Measurements from ENCODE around the gene LRCH1.
A peak's percentile ranks its signal among the peaks of the same experiment; 100 is the strongest.

The LRCH1 gene, protein sequence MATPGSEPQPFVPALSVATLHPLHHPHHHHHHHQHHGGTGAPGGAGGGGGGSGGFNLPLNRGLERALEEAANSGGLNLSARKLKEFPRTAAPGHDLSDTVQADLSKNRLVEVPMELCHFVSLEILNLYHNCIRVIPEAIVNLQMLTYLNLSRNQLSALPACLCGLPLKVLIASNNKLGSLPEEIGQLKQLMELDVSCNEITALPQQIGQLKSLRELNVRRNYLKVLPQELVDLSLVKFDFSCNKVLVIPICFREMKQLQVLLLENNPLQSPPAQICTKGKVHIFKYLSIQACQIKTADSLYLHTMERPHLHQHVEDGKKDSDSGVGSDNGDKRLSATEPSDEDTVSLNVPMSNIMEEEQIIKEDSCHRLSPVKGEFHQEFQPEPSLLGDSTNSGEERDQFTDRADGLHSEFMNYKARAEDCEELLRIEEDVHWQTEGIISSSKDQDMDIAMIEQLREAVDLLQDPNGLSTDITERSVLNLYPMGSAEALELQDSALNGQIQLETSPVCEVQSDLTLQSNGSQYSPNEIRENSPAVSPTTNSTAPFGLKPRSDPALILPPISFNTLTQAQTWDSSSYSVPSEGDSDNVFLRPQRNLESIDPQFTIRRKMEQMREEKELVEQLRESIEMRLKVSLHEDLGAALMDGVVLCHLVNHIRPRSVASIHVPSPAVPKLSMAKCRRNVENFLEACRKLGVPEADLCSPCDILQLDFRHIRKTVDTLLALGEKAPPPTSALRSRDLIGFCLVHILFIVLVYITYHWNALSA

DNA sequence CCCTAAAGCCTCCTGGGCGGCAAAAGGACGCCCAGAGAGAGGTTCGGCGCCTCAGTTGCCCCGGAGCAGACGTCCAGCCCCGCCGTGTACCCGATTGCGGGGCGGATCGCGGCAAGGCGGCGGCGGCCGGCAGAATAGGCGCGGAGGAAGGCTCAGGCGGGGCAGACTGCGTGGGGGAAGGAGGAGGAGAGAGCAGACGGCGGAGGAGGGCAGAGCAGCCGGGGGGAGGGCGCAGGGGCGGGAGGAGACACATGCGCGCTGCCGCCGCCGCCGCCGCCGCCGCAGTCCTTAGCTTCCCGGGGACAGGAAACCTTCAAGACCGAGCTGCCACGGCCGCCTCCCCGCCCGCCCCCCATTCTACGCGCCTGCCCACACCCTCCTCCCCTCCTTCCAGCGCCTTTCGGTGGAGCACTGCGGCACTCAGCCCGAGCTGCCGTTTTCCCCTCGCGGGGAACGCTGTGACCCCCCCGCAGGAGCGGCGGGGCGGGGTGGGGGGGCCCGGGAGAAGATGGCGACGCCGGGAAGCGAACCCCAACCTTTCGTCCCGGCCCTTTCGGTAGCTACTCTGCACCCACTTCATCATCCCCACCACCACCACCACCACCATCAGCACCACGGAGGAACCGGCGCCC lies at the start of gene LRCH1:
LRCH1 (plus strand) TSS at position 282 of the 632 bp plus-strand sequence; CDS start at position 509, 227 bp downstream.
- POLR2A ChIA-PET, result interaction anchor here (1.0 kb wide), 1 partner anchor 13 kb away, joined by 5 read pairs; no protein-coding TSS in a partner anchor
- CTCF ChIA-PET, result no interaction called here

GRCh38 chr13:46504036-46504435 lies 48.9 kb upstream of the LRCH1 start:
- ChIA-PET POLR2A (no interaction called here), CTCF (interaction anchor here (0.6 kb wide), 1 partner anchor 8 kb away, joined by 3 read pairs; no protein-coding TSS in a partner anchor)
- DNase-seq (ENCODE audit: extremely low spot score), result no peak
- TF ChIP-seq CTBP1 (IDR thresholded peaks at IDR 0.05; ENCODE audit: borderline replicate concordance) (no peak), BHLHE40 (IDR thresholded peaks at IDR 0.05; ENCODE audit: borderline replicate concordance) (no peak), TARDBP (IDR thresholded peaks at IDR 0.05) (no peak), FOXK2 (IDR thresholded peaks at IDR 0.05) (no peak), ELF4 (IDR thresholded peaks at IDR 0.05) (no peak), L3MBTL2 (conservative IDR thresholded peaks at IDR 0.05) (no peak), ZNF384 (IDR thresholded peaks at IDR 0.05) (no peak), FOXM1 (IDR thresholded peaks at IDR 0.05; ENCODE audit: borderline replicate concordance) (no peak), LEF1 (IDR thresholded peaks at IDR 0.05; ENCODE audit: borderline replicate concordance) (no peak)

More for the DNA sequence above, at the start of gene LRCH1:
- peak; percentile 84 for DNase-seq (ENCODE audit: extremely low spot score)
- TF ChIP-seq FOXM1 (IDR thresholded peaks at IDR 0.05; ENCODE audit: borderline replicate concordance) (no peak), ARNT (IDR thresholded peaks at IDR 0.05) (no peak), ZNF384 (IDR thresholded peaks at IDR 0.05) (no peak), PKNOX1 (IDR thresholded peaks at IDR 0.05) (no peak), LEF1 (IDR thresholded peaks at IDR 0.05; ENCODE audit: borderline replicate concordance) (no peak), FOXA1 (IDR thresholded peaks at IDR 0.05) (no peak), ELF4 (IDR thresholded peaks at IDR 0.05) (no peak), SP1 (IDR thresholded peaks at IDR 0.05) (no peak), SUZ12 (IDR thresholded peaks at IDR 0.05) (no peak), FOXK2 (IDR thresholded peaks at IDR 0.05) (no peak), HDGF (IDR thresholded peaks at IDR 0.05; ENCODE audit: borderline replicate concordance) (no peak)

- DNase-seq (ENCODE audit: extremely low spot score), result no peak
- TF ChIP-seq ELF4 (IDR thresholded peaks at IDR 0.05) (no peak), L3MBTL2 (conservative IDR thresholded peaks at IDR 0.05) (no peak)
- ChIA-PET CTCF (no interaction called here), POLR2A (no interaction called here)
Observed at GRCh38 chr13:46507981-46508380, 45.0 kb upstream of the LRCH1 start.

DNA sequence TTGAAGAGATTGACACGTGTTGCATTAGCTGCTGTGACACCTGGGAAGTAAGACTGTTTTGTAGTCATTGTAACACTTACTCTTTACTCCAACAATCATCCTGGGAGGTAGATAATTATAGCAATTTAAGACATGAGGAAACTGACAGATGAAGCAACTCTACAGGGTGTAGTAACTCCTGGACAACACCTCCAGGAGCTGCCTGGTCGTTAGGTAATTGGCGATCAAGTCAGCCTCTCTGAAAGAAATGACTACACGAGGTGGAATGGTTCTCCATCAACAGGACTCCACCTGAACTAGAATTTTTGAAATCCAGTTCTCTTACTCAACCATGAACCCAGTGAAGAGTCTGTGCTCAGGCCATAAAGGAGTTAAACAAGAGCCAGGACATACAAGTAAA lies 43.0 kb upstream of the LRCH1 start:
- no peak for TF ChIP-seq FOXM1 (IDR thresholded peaks at IDR 0.05; ENCODE audit: borderline replicate concordance)
- TF ChIP-seq L3MBTL2 (conservative IDR thresholded peaks at IDR 0.05), result no peak
- TF ChIP-seq NFRKB (IDR thresholded peaks at IDR 0.05), result no peak
- TF ChIP-seq PKNOX1 (IDR thresholded peaks at IDR 0.05), result no peak
- TF ChIP-seq ELF4 (IDR thresholded peaks at IDR 0.05), result no peak
- TF ChIP-seq FOXA1 (IDR thresholded peaks at IDR 0.05), result no peak
- TF ChIP-seq ZNF384 (IDR thresholded peaks at IDR 0.05), result no peak
- no peak for TF ChIP-seq SUZ12 (IDR thresholded peaks at IDR 0.05)
- TF ChIP-seq TARDBP (IDR thresholded peaks at IDR 0.05), result no peak
- no peak for TF ChIP-seq SP1 (IDR thresholded peaks at IDR 0.05)
- TF ChIP-seq ARNT (IDR thresholded peaks at IDR 0.05), result no peak
- TF ChIP-seq FOXK2 (IDR thresholded peaks at IDR 0.05), result no peak
- TF ChIP-seq LEF1 (IDR thresholded peaks at IDR 0.05; ENCODE audit: borderline replicate concordance), result no peak
- CTCF ChIA-PET, result no interaction called here
- POLR2A ChIA-PET, result no interaction called here
- no peak for DNase-seq (ENCODE audit: extremely low spot score)

GRCh38 chr13:46515803-46516202 lies 37.2 kb upstream of the LRCH1 start:
- CTCF ChIA-PET, result no interaction called here
- no peak for DNase-seq (ENCODE audit: extremely low spot score)
- TF ChIP-seq ARNT (IDR thresholded peaks at IDR 0.05), result no peak
- no peak for TF ChIP-seq BHLHE40 (IDR thresholded peaks at IDR 0.05; ENCODE audit: borderline replicate concordance)
- TF ChIP-seq ELF4 (IDR thresholded peaks at IDR 0.05), result no peak
- TF ChIP-seq PKNOX1 (IDR thresholded peaks at IDR 0.05), result no peak
- no peak for TF ChIP-seq CTBP1 (IDR thresholded peaks at IDR 0.05; ENCODE audit: borderline replicate concordance)
- no peak for TF ChIP-seq FOXK2 (IDR thresholded peaks at IDR 0.05)
- no peak for TF ChIP-seq LEF1 (IDR thresholded peaks at IDR 0.05; ENCODE audit: borderline replicate concordance)
- no peak for TF ChIP-seq NFRKB (IDR thresholded peaks at IDR 0.05)
- no peak for TF ChIP-seq TARDBP (IDR thresholded peaks at IDR 0.05)
- POLR2A ChIA-PET, result no interaction called here

Measured in HEK293T (cell line).